VCaP (cell line): ENCODE measurements around the gene FOXF2.

Experiments used
- H3K27ac ChIP-seq: fragments of 450-650 bp; 2 replicates; pipeline ENCODE4 v1.5.1; 2017
- CTCF ChIP-seq: fragments of 450-650 bp; conservative IDR thresholded peaks from 2 replicates; pipeline ENCODE4 v1.5.1; 2017; ENCODE audit warnings: mild to moderate bottlenecking, moderate library complexity

Gene FOXF2

DNA sequence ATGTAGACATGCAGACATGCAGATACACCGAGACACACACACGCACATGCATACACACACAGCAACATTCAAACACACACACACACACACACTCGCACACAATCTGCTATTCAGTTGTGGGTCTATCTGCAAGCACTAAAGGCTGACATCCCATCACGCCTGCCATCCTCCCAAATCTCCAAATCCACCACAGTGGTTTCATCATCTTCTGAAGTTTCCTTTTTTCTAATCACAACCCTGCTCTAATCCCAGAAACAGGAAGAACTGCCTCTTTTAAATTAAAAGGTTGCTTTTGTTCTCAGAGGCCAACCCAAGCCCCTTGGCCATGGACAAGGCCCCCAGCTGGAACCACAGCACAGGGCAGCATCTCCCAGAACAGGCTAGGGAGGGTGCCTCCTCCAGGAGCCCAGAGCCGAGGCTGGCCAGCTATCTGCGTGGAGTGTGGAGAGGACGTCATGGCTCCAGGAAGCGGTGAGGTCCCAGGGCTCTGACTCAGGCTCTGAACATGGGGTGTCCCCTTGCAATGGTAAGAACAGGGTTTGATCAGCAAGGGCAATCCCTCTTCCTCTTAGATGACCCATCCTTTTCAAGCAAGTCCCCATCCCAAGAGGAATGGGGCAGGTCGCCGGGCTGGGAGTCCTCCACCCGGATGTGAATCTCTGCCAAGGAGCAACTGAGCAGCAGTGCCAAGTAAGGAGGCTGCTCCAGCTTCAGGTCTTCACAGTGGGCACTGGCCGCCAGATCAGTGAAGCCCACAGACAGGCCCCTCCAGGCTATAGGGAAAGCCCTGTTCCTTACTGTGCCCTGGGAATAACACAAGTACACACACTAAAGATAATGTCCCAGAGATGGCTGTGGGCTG lies 14.7 kb downstream of the FOXF2 start:
- no peak overlapping the region for H3K27ac ChIP-seq
- no peak for TF ChIP-seq CTCF

DNA sequence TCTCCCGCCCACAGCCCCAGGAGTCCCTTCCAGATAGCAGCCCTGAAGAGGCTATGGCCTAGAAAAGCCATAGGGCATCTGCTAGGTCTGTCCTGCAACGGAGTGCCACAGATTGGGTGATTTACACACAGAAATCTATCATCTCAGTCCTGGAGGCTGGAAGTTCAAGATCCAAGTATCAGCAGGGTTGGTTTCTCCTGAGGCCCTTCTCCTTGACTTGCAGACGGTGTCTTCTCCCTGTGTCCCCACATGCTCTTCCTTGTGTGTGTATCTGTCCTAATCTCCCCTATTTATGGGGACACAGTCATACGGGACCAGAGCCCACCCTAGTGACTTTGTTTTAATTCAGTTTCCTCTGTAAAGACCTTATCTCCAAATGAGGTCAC lies 15.3 kb downstream of the FOXF2 start:
- TF ChIP-seq CTCF = no peak
- H3K27ac ChIP-seq = no peak overlapping the region

- no peak overlapping the region for H3K27ac ChIP-seq
- no peak for TF ChIP-seq CTCF
These were observed 15.8 kb downstream of the FOXF2 start for GRCh38 chr6:1405221-1405620.

GRCh38 chr6:1406306-1407072 lies 17.1 kb downstream of the FOXF2 start:
- TF ChIP-seq CTCF = no peak
- H3K27ac ChIP-seq = no peak overlapping the region

GRCh38 chr6:1407499-1407990 lies 18.2 kb downstream of the FOXF2 start:
- no peak overlapping the region for H3K27ac ChIP-seq
- TF ChIP-seq CTCF = no peak

DNA sequence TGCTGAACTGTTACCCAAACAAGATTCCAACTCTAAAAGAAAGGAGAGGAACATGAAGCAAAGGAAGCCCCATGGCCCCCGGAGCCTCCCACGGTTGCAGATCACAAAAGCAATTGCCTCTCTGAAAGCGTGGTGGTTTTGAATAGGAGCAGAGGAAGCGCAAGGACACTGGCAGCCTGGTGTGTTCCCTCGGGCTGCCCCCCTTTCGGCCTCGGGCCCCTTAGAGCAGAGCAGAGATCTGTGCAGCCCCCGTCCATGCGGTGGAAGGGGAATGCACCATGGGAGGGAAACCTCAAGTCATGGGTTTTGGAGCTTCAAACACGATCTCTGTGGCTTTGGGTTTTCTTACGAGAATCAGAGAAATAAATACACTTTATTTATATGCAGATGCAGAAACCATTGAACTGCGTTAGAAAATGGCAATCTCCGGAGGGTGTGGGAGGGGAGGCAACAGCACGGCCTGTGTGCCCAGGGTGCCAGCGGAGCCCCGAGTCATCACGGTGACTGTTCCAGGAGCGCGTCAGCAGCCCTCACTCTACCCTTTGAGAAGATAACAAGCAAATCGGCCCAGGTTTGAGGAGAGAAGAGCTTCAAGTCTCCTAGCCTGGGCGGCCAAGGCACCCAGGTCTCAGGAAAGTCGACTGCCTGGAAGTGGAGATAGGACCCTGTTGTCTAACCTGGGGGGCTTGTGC lies 20.5 kb downstream of the FOXF2 start:
- no peak for TF ChIP-seq CTCF
- H3K27ac ChIP-seq = no peak overlapping the region

DNA sequence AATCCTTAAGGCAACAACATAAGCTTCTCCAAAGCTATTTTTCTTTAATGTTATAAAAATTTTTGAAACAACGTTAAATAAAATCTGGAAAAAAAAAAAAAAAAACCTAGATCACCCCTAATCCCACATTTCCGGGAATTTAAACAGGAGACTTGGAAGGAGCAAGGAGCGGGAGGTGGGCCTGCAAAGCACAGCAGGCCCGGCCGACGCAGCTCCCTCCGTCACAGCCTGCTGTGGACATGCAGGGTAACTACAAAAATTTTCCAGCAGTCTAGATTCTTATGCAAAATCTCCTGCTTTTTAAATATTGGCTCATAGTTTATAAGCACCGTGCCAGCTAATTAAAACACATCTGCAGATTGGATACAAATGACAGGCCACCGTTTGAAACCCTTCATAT lies 23.5 kb downstream of the FOXF2 start:
- H3K27ac ChIP-seq = peak overlapping the region; percentile 24; the same call in 1 of the 2 replicates
- no peak for TF ChIP-seq CTCF
